Fibroblast of the aortic adventitia (primary cell): ENCODE data around the gene ZNF217. TPM values are rescaled to one million over a fixed set of nuclear protein-coding genes. Genes with fewer than 3 reads are reported as not detected.
"Not testable (repeated sequence)": the region's sequence is repeated elsewhere in the genome, so short reads cannot be mapped to it uniquely, and the experiment has no call there.

Experiments used
- DNase-seq: peaks from one replicate; pipeline ENCODE4 v3.0.0-alpha.2; 2010; ENCODE audit warnings: low read depth
- H3K4me3 ChIP-seq: 2 replicates; pipeline ENCODE4 v1.5.1; 2011; ENCODE audit warnings: low read depth, mild to moderate bottlenecking, control low read depth, low read length, moderate library complexity
- total RNA-seq: library from RNA; depleted of rRNA; stranded (reverse); fragments of >200 nt; gene quantifications from 2 replicates; pipeline ENCODE4 v1.2.3, GENCODE V29; 2012; ENCODE audit warnings: low replicate concordance
- TF ChIP-seq, protein P1 (sequence below): IDR thresholded peaks from 2 replicates; pipeline ENCODE4 v1.5.1; 2011; ENCODE audit warnings: mild to moderate bottlenecking, low read length, control low read depth, inconsistent platforms; ENCODE audit not compliant: insufficient read depth

Gene ZNF217
- total RNA-seq, 1 donor = 32.3 TPM

GRCh38 chr20:53625311-53626129, 31.9 kb upstream of the ZNF217 start:
- TF ChIP-seq, protein P1, sequence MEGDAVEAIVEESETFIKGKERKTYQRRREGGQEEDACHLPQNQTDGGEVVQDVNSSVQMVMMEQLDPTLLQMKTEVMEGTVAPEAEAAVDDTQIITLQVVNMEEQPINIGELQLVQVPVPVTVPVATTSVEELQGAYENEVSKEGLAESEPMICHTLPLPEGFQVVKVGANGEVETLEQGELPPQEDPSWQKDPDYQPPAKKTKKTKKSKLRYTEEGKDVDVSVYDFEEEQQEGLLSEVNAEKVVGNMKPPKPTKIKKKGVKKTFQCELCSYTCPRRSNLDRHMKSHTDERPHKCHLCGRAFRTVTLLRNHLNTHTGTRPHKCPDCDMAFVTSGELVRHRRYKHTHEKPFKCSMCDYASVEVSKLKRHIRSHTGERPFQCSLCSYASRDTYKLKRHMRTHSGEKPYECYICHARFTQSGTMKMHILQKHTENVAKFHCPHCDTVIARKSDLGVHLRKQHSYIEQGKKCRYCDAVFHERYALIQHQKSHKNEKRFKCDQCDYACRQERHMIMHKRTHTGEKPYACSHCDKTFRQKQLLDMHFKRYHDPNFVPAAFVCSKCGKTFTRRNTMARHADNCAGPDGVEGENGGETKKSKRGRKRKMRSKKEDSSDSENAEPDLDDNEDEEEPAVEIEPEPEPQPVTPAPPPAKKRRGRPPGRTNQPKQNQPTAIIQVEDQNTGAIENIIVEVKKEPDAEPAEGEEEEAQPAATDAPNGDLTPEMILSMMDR = no peak
- DNase-seq = peak; percentile 13
- no peak overlapping the region for H3K4me3 ChIP-seq

DNA sequence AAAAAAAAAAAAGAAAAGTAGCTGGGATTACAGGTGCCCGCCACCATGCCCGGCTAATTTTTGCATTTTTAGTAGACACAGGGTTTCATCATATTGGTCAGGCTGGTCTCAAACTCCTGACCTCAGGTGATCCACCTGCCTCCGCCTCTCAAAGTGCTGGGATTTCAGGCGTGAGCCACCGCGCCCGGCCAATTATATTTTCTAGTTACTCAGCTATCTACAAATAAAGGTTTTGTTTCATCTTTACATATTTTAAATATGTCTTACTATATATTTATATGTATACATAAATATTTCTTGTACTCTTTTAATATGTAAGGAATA, 31.2 kb upstream of the ZNF217 start:
- DNase-seq = not testable (repeated sequence)

GRCh38 chr20:53623454-53624211, 30.0 kb upstream of the ZNF217 start:
- peak overlapping the region; percentile 38 for H3K4me3 ChIP-seq
- TF ChIP-seq, protein P1 = no peak
- peak; percentile 78 for DNase-seq

More for the DNA sequence above, 31.2 kb upstream of the ZNF217 start:
- H3K4me3 ChIP-seq = not testable (repeated sequence)

DNA sequence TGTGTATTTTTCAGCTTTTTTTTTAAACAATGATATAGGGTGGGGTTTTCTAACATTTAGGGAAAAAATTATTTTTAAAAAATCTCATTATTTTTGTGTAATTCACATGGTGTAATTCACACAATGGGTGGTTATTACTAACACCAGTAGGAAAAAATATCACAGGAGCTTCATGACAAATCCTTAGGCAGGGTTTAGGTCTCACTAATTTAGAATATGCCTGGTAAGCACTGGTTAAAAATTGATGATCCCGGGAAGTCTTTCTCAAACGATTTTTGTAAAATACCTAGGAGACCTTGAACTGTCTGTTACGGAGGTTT, 29.5 kb upstream of the ZNF217 start:
- no peak for DNase-seq
- no peak overlapping the region for H3K4me3 ChIP-seq
- TF ChIP-seq, protein P1 = no peak

DNA sequence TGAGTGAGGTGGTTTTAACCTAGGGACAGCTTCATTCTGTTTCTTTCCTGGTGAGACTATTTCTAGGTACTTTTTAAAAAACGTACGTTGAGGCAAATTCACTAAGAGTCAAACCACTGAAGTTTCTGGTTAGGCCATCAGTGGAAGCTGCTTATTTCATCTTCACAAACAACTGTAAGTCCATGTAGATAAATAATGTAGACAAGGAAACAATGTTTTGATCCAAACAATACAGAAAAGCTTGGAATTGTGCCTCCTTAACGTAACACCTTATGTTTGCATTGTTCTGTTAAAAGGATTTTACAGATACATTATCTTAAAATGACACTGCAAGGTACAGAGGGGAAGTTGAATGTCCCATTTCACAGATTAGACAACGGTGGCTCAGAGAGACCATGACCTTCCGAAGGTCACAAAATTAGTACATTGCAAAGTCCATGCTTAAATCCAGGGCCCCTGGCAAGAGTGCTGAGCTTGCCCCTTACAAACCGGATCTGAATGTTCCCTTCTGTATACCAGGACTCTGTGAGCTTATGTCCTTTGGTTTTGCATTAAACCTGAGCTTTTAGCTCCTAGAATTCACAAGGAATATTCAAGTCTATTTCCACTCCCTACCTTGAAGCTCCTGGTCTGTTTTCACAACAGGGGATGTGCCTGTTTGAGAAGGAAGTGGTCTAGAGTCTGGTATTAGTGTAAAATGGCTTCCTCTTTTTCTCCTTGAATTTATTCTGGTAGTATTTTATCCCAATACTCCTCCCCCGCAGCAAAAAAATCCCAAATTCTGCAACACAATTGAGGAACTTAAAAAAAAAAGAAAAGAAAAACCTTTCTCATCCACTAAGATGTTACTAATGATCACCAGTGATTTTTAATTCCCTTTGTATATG, 28.9 kb upstream of the ZNF217 start:
- DNase-seq = no peak
- no peak overlapping the region for H3K4me3 ChIP-seq
- TF ChIP-seq, protein P1 = no peak

DNA sequence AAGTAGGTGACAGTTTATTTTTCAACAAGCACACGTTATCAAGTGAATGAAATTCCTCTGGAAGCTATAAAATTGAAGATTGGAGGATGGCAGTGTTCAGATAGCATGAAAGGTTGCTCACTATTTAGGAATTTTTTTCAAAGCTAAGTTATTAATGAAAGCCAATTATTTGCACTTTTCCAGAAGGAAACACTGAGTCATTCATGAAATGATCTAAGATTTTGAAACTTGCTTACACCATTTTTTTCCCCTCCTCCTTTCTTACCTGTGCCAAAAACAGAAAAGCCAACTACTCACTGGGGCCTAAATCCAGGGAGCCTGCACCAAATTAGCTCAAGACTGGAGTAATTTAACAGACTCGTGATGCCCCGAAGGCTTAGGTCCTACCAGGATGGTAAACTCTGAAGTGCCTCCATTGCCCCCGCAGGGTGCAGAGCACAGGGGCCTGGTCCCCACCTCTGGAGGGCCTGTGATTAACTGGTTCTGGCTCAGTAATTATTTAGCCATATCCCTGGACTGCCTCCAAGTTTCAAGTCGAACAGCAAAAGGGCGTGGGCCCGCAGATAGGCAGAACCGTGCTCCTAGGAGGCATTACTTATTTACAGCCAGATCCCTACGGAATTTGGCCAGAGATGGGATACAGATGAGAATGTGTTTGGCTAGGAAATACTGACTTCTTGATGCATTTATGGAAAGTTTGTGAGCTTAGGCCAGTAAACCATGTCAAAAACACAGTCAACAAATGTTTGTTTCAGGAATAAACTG, 28.0 kb upstream of the ZNF217 start:
- H3K4me3 ChIP-seq = peak overlapping the region; percentile 13
- DNase-seq = peak; percentile 98
- TF ChIP-seq, protein P1 = no peak

DNA sequence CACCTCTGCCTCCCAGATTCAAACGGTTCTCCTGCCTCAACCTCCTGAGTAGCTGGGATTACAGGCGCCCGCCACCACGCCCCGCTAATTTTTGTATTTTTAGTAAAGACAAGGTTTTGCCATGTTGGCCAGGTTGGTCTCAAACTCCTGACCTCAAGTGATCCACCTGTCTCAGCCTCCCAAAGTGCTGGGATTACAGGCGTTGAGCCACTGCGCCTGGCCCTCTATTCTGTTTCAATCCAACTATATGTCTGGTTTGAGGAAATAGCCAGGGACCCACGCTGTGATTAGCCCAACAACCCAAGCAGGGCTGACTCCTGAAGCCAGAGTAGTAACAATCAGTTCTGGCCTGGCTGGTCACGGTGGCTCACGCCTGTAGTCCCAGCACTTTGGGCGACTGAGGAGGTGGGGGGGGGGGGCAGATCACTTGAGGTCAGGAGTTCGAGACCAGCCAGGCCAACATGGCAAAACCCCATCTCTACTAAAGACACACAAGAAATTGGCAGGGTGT, 24.9 kb upstream of the ZNF217 start:
- not testable (repeated sequence) for H3K4me3 ChIP-seq, DNase-seq
